ENCODE data around the gene LMCD1.

The LMCD1 gene

GRCh38 chr3:8488411-8488810 lies 13.2 kb upstream of the LMCD1 start:
- H3K4me3 ChIP-seq (ENCODE audit: low read depth, low read length), result no peak overlapping the region
- TF ChIP-seq CTCF (conservative IDR thresholded peaks at IDR 0.05; ENCODE audit: low read depth, low read length), result no peak
- DNase-seq (ENCODE audit: low read depth), result peak; percentile 6

- peak; percentile 10 for DNase-seq (ENCODE audit: low read depth)
- H3K4me3 ChIP-seq (ENCODE audit: low read depth, low read length), result no peak overlapping the region
Observed at GRCh38 chr3:8488877-8489276, 12.7 kb upstream of the LMCD1 start.

GRCh38 chr3:8489278-8489792 lies 12.3 kb upstream of the LMCD1 start:
- DNase-seq (ENCODE audit: low read depth), result no peak
- no peak for TF ChIP-seq CTCF (conservative IDR thresholded peaks at IDR 0.05; ENCODE audit: low read depth, low read length)
- H3K4me3 ChIP-seq (ENCODE audit: low read depth, low read length), result no peak overlapping the region

More at GRCh38 chr3:8488877-8489276, 12.7 kb upstream of the LMCD1 start:
- no peak for TF ChIP-seq CTCF (conservative IDR thresholded peaks at IDR 0.05; ENCODE audit: low read depth, low read length)

- H3K4me3 ChIP-seq (ENCODE audit: low read depth, low read length), result no peak overlapping the region
- TF ChIP-seq CTCF (conservative IDR thresholded peaks at IDR 0.05; ENCODE audit: low read depth, low read length), result no peak
- DNase-seq (ENCODE audit: low read depth), result peak; percentile 89
Observed at GRCh38 chr3:8490079-8490552, 11.5 kb upstream of the LMCD1 start.

- no peak for DNase-seq (ENCODE audit: low read depth)
- no peak for TF ChIP-seq CTCF (conservative IDR thresholded peaks at IDR 0.05; ENCODE audit: low read depth, low read length)
- no peak overlapping the region for H3K4me3 ChIP-seq (ENCODE audit: low read depth, low read length)
Observed at GRCh38 chr3:8491271-8492144, 10.1 kb upstream of the LMCD1 start.

DNA sequence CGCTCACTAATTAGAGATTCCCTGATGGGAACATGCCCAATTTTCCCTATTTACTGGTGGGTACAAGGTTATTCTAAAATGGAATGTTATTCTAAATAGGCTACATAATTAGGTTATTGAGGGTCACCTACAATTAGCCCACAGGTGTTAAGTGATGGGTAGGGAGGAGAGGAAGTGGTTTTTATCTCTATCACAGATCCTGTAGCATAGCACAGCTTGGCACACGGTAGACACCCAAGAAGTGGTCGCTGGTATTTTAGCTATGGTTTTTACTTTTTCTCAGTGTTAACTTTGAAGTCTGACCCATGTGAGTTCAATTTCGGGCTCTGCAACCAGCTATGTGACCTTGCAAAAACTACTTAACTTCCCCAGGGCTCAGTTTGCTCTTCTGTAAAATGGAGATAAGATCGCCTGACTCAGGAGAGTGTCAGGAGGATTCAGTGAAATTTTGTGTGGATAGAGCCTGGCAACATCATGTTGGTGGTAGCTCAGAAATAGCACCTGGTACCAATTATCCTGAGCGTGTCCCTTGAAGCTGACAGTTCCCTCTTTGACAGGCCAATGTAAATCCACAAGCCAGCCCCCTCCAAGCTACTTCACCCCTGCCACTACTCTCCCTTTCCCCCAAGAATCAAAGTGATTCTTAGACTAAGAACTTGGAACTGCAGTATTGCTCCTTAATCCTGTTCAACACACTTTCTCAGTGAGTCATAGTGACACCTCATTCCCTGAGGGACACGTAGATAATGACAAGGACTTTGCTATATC lies 8.7 kb upstream of the LMCD1 start:
- TF ChIP-seq CTCF (conservative IDR thresholded peaks at IDR 0.05; ENCODE audit: low read depth, low read length), result no peak
- no peak for DNase-seq (ENCODE audit: low read depth)
- no peak overlapping the region for H3K4me3 ChIP-seq (ENCODE audit: low read depth, low read length)
